HL-60 (cell line): Measurements from ENCODE around the gene SFTPB.

Experiments used
- DNase-seq, 2 experiments: peaks; one replicate each; pipeline ENCODE4 v3.0.0-alpha.2; 2010 to 2020; ENCODE audit warnings: low read depth in 1 of 2, low spot score in 1 of 2
- H3K27ac ChIP-seq: fragments of 250-450 bp; sonication (Bioruptor Pico); replicated peaks from 2 replicates; pipeline ENCODE4 v1.5.1; 2020; ENCODE audit warnings: mild to moderate bottlenecking, moderate library complexity
- H3K27me3 ChIP-seq: fragments of 250-450 bp; sonication (Bioruptor Pico); 2 replicates; pipeline ENCODE4 v1.5.1; 2021; ENCODE audit warnings: mild to moderate bottlenecking, moderate library complexity; ENCODE audit not compliant: insufficient read depth, poor library complexity, severe bottlenecking
- H3K4me3 ChIP-seq: replicated peaks from 2 replicates; pipeline ENCODE4 v1.5.1; 2011; ENCODE audit warnings: mild to moderate bottlenecking, control low read depth, low read length; ENCODE audit not compliant: insufficient read depth
- CTCF ChIP-seq: IDR thresholded peaks from one replicate; pipeline ENCODE4 v1.5.1; 2011; ENCODE audit warnings: low read length, control low read depth, inconsistent platforms; ENCODE audit not compliant: insufficient read depth
- GABPA ChIP-seq: IDR thresholded peaks from 2 replicates; pipeline ENCODE4 v1.6.1; 2012; ENCODE audit warnings: low read depth
- POLR2AphosphoS5 ChIP-seq: IDR thresholded peaks from 2 replicates; pipeline ENCODE4 v1.6.1; 2012; ENCODE audit warnings: low read depth
- REST ChIP-seq: IDR thresholded peaks from 2 replicates; pipeline ENCODE4 v1.6.1; 2012; ENCODE audit warnings: low read depth; ENCODE audit not compliant: insufficient replicate concordance
- SPI1 ChIP-seq: IDR thresholded peaks from 2 replicates; pipeline ENCODE4 v1.6.1; 2012; ENCODE audit warnings: low read depth, mild to moderate bottlenecking, borderline replicate concordance

The SFTPB gene

GRCh38 chr2:85635636-85636035, 32.4 kb downstream of the SFTPB start:
- no peak overlapping the region for H3K4me3 ChIP-seq
- DNase-seq, result no peak
- TF ChIP-seq SPI1 (no peak), GABPA (no peak)
- H3K27ac ChIP-seq, result no peak overlapping the region
- H3K27me3 ChIP-seq, result no peaks in the 10 kb centered on the region

DNA sequence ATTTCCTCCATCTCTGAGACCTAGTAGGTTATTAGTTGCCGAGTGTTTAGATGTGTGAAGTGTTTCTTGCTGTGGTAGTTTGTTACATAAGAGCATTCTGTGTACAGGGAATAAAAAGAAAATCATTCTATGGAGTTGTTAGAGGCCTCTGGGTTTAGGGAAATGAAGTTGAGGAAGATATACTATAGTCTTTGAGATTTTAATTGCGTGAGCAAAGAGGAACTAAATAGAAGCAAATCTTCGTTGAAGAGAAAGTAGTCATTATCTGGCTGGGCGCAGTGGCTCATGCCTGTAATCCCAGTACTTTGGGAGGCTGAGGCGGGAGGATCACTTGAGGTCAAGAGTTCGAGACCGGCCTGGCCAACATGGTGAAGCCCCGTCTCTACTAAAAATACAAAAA, 33.0 kb downstream of the SFTPB start:
- no peak overlapping the region for H3K27ac ChIP-seq
- TF ChIP-seq SPI1, result no peak
- H3K27me3 ChIP-seq, result no peaks in the 10 kb centered on the region
- H3K4me3 ChIP-seq, result no peak overlapping the region
- no peak for DNase-seq

DNA sequence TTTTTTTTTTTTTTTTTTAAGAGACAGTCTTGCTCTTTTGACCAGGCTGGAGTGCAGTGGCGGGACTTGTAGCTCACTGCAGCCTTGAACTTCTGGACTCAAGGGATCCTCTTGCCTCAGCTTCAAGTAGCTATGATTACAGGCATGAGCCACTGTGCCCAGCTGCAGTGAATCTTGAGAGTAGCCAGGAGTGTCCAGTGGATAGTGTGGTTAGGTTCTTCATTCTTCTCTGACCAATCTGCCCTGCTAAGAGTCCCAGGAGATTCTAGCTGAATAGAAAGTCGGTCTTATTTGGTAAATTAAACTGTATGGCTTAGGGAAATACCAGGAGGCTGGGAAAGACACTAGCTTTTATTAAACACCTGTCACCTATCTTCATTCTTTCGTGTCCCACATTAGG, 36.7 kb downstream of the SFTPB start:
- H3K4me3 ChIP-seq, result no peak overlapping the region
- no peaks in the 10 kb centered on the region for H3K27me3 ChIP-seq
- no peak overlapping the region for H3K27ac ChIP-seq
- DNase-seq, result no peak
- TF ChIP-seq GABPA (no peak), REST (no peak)

DNA sequence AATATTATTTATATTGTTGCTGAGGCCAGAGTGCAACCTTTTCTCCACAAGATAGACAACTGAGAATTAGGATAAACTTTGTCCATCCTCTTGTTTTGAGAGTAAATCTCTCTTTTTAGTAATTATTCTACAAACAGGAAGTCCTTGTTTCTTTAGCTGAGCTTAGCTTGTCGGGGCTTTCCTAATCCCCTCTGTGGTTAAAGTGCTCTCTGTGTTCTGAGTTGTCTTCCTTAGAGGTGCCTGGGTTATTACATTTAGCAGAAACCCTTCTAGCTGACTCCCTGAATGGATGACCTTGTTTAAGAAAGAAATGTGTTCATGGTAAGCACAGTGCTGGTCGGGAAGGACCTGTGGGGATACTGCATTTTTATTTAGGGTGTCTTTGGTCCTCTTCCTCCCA, 39.3 kb downstream of the SFTPB start:
- Histone ChIP-seq H3K4me3 (no peak overlapping the region), H3K27me3 (no peaks in the 10 kb centered on the region), H3K27ac (no peak overlapping the region)
- TF ChIP-seq SPI1, result peak; percentile 45; the same call in 1 of the 2 replicates
- TF ChIP-seq REST, result no peak
- peak in 1 of 2 experiments; percentile 27 for DNase-seq

- no peak for TF ChIP-seq CTCF
- TF ChIP-seq SPI1, result no peak
- no peak for TF ChIP-seq REST
- no peak for TF ChIP-seq GABPA
- TF ChIP-seq POLR2AphosphoS5, result no peak
These were observed 44.0 kb downstream of the SFTPB start for GRCh38 chr2:85623991-85624390.

More at GRCh38 chr2:85623991-85624390, 44.0 kb downstream of the SFTPB start:
- H3K27ac ChIP-seq, result no peak overlapping the region
- no peak for DNase-seq
- H3K4me3 ChIP-seq, result no peak overlapping the region
- H3K27me3 ChIP-seq, result no peaks in the 10 kb centered on the region
